Stomach smooth muscle (tissue), 2 donors: ENCODE measurements around the gene AMH.

Experiments used
- H3K27ac ChIP-seq: one replicate; pipeline ENCODE4 v1.7.0; 2013; ENCODE audit warnings: mild to moderate bottlenecking, low read length, inconsistent platforms
- H3K27me3 ChIP-seq, 2 donors: one replicate each; pipeline ENCODE4 v1.7.0; 2013; ENCODE audit warnings: low read length in 2 of 2; ENCODE audit not compliant: insufficient read depth in 2 of 2, control insufficient read depth in 1 of 2
- H3K36me3 ChIP-seq, 2 donors: one replicate each; pipeline ENCODE4 v1.7.0; 2013; ENCODE audit warnings: low read length in 2 of 2; ENCODE audit not compliant: control insufficient read depth in 2 of 2, insufficient read depth in 2 of 2
- H3K4me1 ChIP-seq: one replicate; pipeline ENCODE4 v1.7.0; 2013; ENCODE audit warnings: low read length; ENCODE audit not compliant: control insufficient read depth, insufficient read depth
- H3K4me3 ChIP-seq, 2 donors: one replicate each; pipeline ENCODE4 v1.7.0; 2013; ENCODE audit warnings: low read length in 2 of 2
- H3K9ac ChIP-seq, 2 donors: one replicate each; pipeline ENCODE4 v1.7.0; 2013; ENCODE audit warnings: low read length in 2 of 2, mild to moderate bottlenecking in 1 of 2
- H3K9me3 ChIP-seq, 2 donors: one replicate each; pipeline ENCODE4 v1.7.0; 2013; ENCODE audit warnings: low read length in 2 of 2; ENCODE audit not compliant: control insufficient read depth in 2 of 2
- donor health status: healthy.
- donor health status: Pancreatic carcinoma.

AMH gene

GRCh38 chr19:2244125-2244411, 5.1 kb upstream of the AMH start:
- no peak overlapping the region for H3K27ac ChIP-seq
- no peak overlapping the region for H3K4me3 ChIP-seq
- peaks cover 41 to 45% of the 10 kb centered on the region in 2 donors for H3K36me3 ChIP-seq
- H3K9ac ChIP-seq = no peak overlapping the region
- H3K27me3 ChIP-seq = no peaks in the 10 kb centered on the region
- peaks cover 20% of the 10 kb centered on the region for H3K4me1 ChIP-seq
- H3K9me3 ChIP-seq = no peaks in the 10 kb centered on the region

DNA sequence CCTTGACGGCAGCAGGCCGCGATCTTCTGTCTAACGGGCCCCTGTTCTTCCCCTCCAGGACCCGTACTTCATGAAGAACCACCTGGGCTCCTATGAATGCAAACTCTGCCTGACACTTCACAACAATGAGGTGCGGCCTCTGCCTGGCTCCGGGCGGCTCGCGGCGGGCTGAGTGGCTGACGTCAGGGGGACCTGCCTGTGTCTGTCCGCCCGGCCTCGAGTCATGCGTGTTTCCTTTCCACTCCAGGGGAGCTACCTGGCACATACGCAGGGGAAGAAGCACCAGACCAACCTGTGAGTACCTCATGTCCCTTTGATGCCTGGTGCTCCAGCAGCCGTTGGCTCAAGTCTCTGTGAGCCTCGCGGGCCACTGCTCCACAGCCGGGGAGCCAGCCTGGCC, 4.6 kb upstream of the AMH start:
- Histone ChIP-seq H3K9me3 (no peaks in the 10 kb centered on the region), H3K27ac (no peak overlapping the region), H3K36me3 (peaks cover 41 to 45% of the 10 kb centered on the region in 2 donors), H3K4me1 (peaks cover 19% of the 10 kb centered on the region), H3K4me3 (no peak overlapping the region), H3K27me3 (peaks cover 0 to 3% of the 10 kb centered on the region in 2 donors), H3K9ac (no peak overlapping the region)

GRCh38 chr19:2245273-2245672, 3.9 kb upstream of the AMH start:
- no peak overlapping the region for H3K27ac ChIP-seq
- no peaks in the 10 kb centered on the region for H3K9me3 ChIP-seq
- no peak overlapping the region for H3K9ac ChIP-seq
- peaks cover 41 to 45% of the 10 kb centered on the region in 2 donors for H3K36me3 ChIP-seq
- peaks cover 15% of the 10 kb centered on the region for H3K4me1 ChIP-seq
- peaks cover 5 to 9% of the 10 kb centered on the region in 2 donors for H3K27me3 ChIP-seq
- H3K4me3 ChIP-seq = no peak overlapping the region

DNA sequence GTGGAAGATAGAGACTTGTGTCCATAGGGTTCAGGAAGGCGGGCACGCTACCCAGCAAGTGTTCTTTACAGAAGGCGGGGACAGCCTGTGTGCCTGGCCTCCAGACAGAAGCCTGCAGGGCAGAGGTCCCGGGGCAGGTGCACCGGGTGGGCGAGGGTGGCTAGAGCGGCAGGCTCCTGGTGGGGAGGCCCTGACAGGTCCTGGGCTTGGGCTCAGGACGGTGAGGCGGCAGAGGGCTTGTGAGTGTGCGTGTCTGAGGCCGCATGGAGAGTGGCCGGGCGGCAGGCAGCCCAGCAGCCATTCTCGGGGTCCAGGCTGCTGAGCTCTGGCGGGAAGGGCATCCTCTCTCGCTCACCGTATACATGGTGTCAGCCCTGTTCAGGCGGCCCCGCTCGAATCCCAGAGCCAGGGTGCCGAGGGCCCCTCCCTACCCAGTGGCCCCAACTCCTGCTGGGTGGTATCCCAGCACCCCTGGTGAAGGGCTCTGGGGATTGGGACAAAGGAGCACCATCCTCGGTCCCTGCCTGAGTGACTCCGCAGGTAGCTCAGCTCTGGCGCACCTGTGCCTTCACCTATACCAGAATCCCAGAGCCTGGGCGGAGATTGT, 3.0 kb upstream of the AMH start:
- no peak overlapping the region for H3K9ac ChIP-seq
- peaks cover 11% of the 10 kb centered on the region for H3K4me1 ChIP-seq
- H3K27ac ChIP-seq = no peak overlapping the region
- peaks cover 41 to 45% of the 10 kb centered on the region in 2 donors for H3K36me3 ChIP-seq
- H3K27me3 ChIP-seq = peaks cover 7 to 17% of the 10 kb centered on the region in 2 donors
- no peaks in the 10 kb centered on the region for H3K9me3 ChIP-seq
- no peak overlapping the region for H3K4me3 ChIP-seq

- no peak overlapping the region for H3K4me3 ChIP-seq
- peaks cover 41 to 45% of the 10 kb centered on the region in 2 donors for H3K36me3 ChIP-seq
- no peak overlapping the region for H3K9ac ChIP-seq
- H3K9me3 ChIP-seq = no peaks in the 10 kb centered on the region
- H3K27me3 ChIP-seq = peaks cover 10 to 25% of the 10 kb centered on the region in 2 donors
- H3K4me1 ChIP-seq = peaks cover 15% of the 10 kb centered on the region
- H3K27ac ChIP-seq = no peak overlapping the region
These were observed 2.2 kb upstream of the AMH start for GRCh38 chr19:2246801-2247361.

GRCh38 chr19:2247433-2248101, 1.6 kb upstream of the AMH start:
- H3K36me3 ChIP-seq = peaks cover 39 to 45% of the 10 kb centered on the region in 2 donors
- no peak overlapping the region for H3K9ac ChIP-seq
- H3K27me3 ChIP-seq = peaks cover 16 to 32% of the 10 kb centered on the region in 2 donors
- peaks cover 21% of the 10 kb centered on the region for H3K4me1 ChIP-seq
- H3K9me3 ChIP-seq = no peaks in the 10 kb centered on the region
- H3K27ac ChIP-seq = no peak overlapping the region
- no peak overlapping the region for H3K4me3 ChIP-seq

GRCh38 chr19:2248136-2249009, 750 bp upstream of the AMH start:
- no peaks in the 10 kb centered on the region for H3K9me3 ChIP-seq
- H3K9ac ChIP-seq = no peak overlapping the region
- H3K4me1 ChIP-seq = peaks cover 29% of the 10 kb centered on the region
- peaks cover 24 to 40% of the 10 kb centered on the region in 2 donors for H3K27me3 ChIP-seq
- H3K4me3 ChIP-seq = no peak overlapping the region
- H3K36me3 ChIP-seq = peaks cover 35 to 42% of the 10 kb centered on the region in 2 donors
- no peak overlapping the region for H3K27ac ChIP-seq

GRCh38 chr19:2249880-2250765, 1.0 kb downstream of the AMH start:
- no peaks in the 10 kb centered on the region for H3K9me3 ChIP-seq
- H3K36me3 ChIP-seq = peaks cover 19 to 24% of the 10 kb centered on the region in 2 donors
- no peak overlapping the region for H3K9ac ChIP-seq
- peaks cover 32 to 45% of the 10 kb centered on the region in 2 donors for H3K27me3 ChIP-seq
- H3K27ac ChIP-seq = no peak overlapping the region
- peaks cover 35% of the 10 kb centered on the region for H3K4me1 ChIP-seq
- H3K4me3 ChIP-seq = no peak overlapping the region

DNA sequence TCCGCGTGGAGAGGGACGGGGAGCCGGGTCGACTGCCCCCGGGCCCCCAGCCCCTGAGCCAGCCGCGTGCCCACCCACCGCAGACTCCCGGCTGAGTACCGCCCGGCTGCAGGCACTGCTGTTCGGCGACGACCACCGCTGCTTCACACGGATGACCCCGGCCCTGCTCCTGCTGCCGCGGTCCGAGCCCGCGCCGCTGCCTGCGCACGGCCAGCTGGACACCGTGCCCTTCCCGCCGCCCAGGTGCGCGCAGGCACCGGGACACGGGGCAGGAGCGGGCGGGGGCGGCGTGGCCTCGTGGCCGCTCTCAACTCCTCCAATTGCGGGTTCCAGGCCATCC, 1.6 kb downstream of the AMH start:
- peaks cover 32 to 45% of the 10 kb centered on the region in 2 donors for H3K27me3 ChIP-seq
- H3K4me1 ChIP-seq = peaks cover 35% of the 10 kb centered on the region
- H3K9me3 ChIP-seq = no peaks in the 10 kb centered on the region
- no peak overlapping the region for H3K27ac ChIP-seq
- H3K9ac ChIP-seq = no peak overlapping the region
- no peak overlapping the region for H3K4me3 ChIP-seq
- H3K36me3 ChIP-seq = peaks cover 13 to 18% of the 10 kb centered on the region in 2 donors
